Stimulated activated CD4-positive, alpha-beta T cell treated with anti-CD3 and anti-CD28 coated beads, Interleukin-1b, Interleukin-23, amount 100 ng/mL, for 24 hours (primary cell): ENCODE measurements around the gene COL19A1.

ENCODE experiments used
- DNase-seq, 4 experiments: peaks; one replicate each; pipeline ENCODE4 v3.0.0-alpha.2; 2020; ENCODE audit warnings: low read depth in 4 of 4, low spot score in 1 of 4

Gene COL19A1

GRCh38 chr6:70219943-70220613 lies 353.7 kb downstream of the COL19A1 start:
- DNase-seq: no peak

- no peak for DNase-seq
Measured at GRCh38 chr6:70221025-70221714, 354.8 kb downstream of the COL19A1 start.

GRCh38 chr6:70221715-70222438 lies 355.5 kb downstream of the COL19A1 start:
- DNase-seq: no peak

GRCh38 chr6:70222439-70222749 lies 356.0 kb downstream of the COL19A1 start:
- DNase-seq: no peak

GRCh38 chr6:70225055-70225454 lies 358.7 kb downstream of the COL19A1 start:
- DNase-seq: no peak

- no peak for DNase-seq
Measured at GRCh38 chr6:70231311-70231710, 365.0 kb downstream of the COL19A1 start.

GRCh38 chr6:70234561-70235236 lies 368.3 kb downstream of the COL19A1 start:
- no peak for DNase-seq

- no peak for DNase-seq
Measured at GRCh38 chr6:70236343-70236742, 370.0 kb downstream of the COL19A1 start.

GRCh38 chr6:70241031-70241430 lies 374.7 kb downstream of the COL19A1 start:
- DNase-seq: no peak

- DNase-seq: no peak
Measured at GRCh38 chr6:70241991-70242420, 375.6 kb downstream of the COL19A1 start.

- no peak for DNase-seq
Measured at GRCh38 chr6:70246118-70246517, 379.8 kb downstream of the COL19A1 start.

GRCh38 chr6:70252604-70253003 lies 386.2 kb downstream of the COL19A1 start:
- no peak for DNase-seq

GRCh38 chr6:70253923-70254322 lies 387.6 kb downstream of the COL19A1 start:
- DNase-seq: no peak

- DNase-seq: no peak
Measured at GRCh38 chr6:70254784-70255183, 388.4 kb downstream of the COL19A1 start.

GRCh38 chr6:70257768-70258273 lies 391.5 kb downstream of the COL19A1 start:
- no peak for DNase-seq

GRCh38 chr6:70258483-70258882 lies 392.1 kb downstream of the COL19A1 start:
- no peak for DNase-seq
